Stimulated activated CD8-positive, alpha-beta memory T cell treated with anti-CD3 and anti-CD28 coated beads, Interleukin-4, amount 100 ng/mL, for 24 hours (primary cell): ENCODE results near the gene DCBLD1.

Experiments
- DNase-seq: peaks from one replicate; pipeline ENCODE4 v3.0.0-alpha.2; 2020; ENCODE audit warnings: low read depth

Gene DCBLD1

GRCh38 chr6:117531346-117531745 is 48.9 kb downstream of the DCBLD1 start:
- DNase-seq: no peak

GRCh38 chr6:117531809-117532725 is 49.6 kb downstream of the DCBLD1 start:
- DNase-seq: no peak

- DNase-seq: no peak
Observed at GRCh38 chr6:117533775-117534174, 51.3 kb downstream of the DCBLD1 start.

GRCh38 chr6:117534974-117535373 is 52.5 kb downstream of the DCBLD1 start:
- DNase-seq: no peak

- no peak for DNase-seq
Observed at GRCh38 chr6:117536317-117536716, 53.8 kb downstream of the DCBLD1 start.

- DNase-seq: no peak
Observed at GRCh38 chr6:117538615-117539014, 56.1 kb downstream of the DCBLD1 start.

- no peak for DNase-seq
Observed at GRCh38 chr6:117540670-117541069, 58.2 kb downstream of the DCBLD1 start.

- no peak for DNase-seq
Observed at GRCh38 chr6:117542493-117542892, 60.0 kb downstream of the DCBLD1 start.

- no peak for DNase-seq
Observed at GRCh38 chr6:117544716-117545115, 62.2 kb downstream of the DCBLD1 start.

GRCh38 chr6:117545161-117545595 is 62.7 kb downstream of the DCBLD1 start:
- no peak for DNase-seq

- DNase-seq: no peak
Observed at GRCh38 chr6:117546674-117547073, 64.2 kb downstream of the DCBLD1 start.

- peak; percentile 38 for DNase-seq
Observed at GRCh38 chr6:117547688-117548621, 65.5 kb downstream of the DCBLD1 start.

GRCh38 chr6:117548797-117549301 is 66.4 kb downstream of the DCBLD1 start:
- DNase-seq: no peak

GRCh38 chr6:117549611-117550010 is 67.1 kb downstream of the DCBLD1 start:
- DNase-seq: no peak

- no peak for DNase-seq
Observed at GRCh38 chr6:117550078-117550600, 67.7 kb downstream of the DCBLD1 start.

- no peak for DNase-seq
Observed at GRCh38 chr6:117550618-117551242, 68.3 kb downstream of the DCBLD1 start.

GRCh38 chr6:117552618-117553017 is 70.1 kb downstream of the DCBLD1 start:
- no peak for DNase-seq

GRCh38 chr6:117553142-117553541 is 70.7 kb downstream of the DCBLD1 start:
- DNase-seq: no peak

GRCh38 chr6:117555262-117555849 is 72.9 kb downstream of the DCBLD1 start:
- no peak for DNase-seq

GRCh38 chr6:117555882-117556498 is 73.5 kb downstream of the DCBLD1 start:
- DNase-seq: peak; percentile 37

- no peak for DNase-seq
Observed at GRCh38 chr6:117557951-117558350, 75.5 kb downstream of the DCBLD1 start.
